GM12878 (cell line): Measurements from ENCODE around the gene MIER1. TPM values are rescaled to one million over a fixed set of nuclear protein-coding genes. Genes with fewer than 3 reads are reported as not detected.
A peak's percentile ranks its signal among the peaks of the same experiment; 100 is the strongest.

Experiments used
- BACH1 ChIP-seq: fragments of 450-650 bp; IDR thresholded peaks from 2 replicates; pipeline ENCODE4 v1.6.1; 2017; ENCODE audit warnings: mild to moderate bottlenecking, borderline replicate concordance
- BCL11A ChIP-seq: IDR thresholded peaks from 2 replicates; pipeline ENCODE4 v1.6.1; 2011; ENCODE audit warnings: low read depth, low read length
- CBX3 ChIP-seq: fragments of 200-600 bp; sonication (generic); IDR thresholded peaks from 2 replicates; pipeline ENCODE4 v1.6.1; 2016; ENCODE audit warnings: low read depth, borderline replicate concordance
- CBX5 ChIP-seq: sonication (generic); IDR thresholded peaks from 2 replicates; pipeline ENCODE4 v1.6.1; 2016; ENCODE audit warnings: low read depth, moderate library complexity, mild to moderate bottlenecking, inconsistent platforms
- CHD2 ChIP-seq: IDR thresholded peaks from 2 replicates; pipeline ENCODE4 v1.6.1; 2011; ENCODE audit warnings: low read depth, low read length, improper control_type of control experiment, borderline replicate concordance
- CREB1 ChIP-seq: IDR thresholded peaks from 2 replicates; pipeline ENCODE4 v1.6.1; 2012; ENCODE audit warnings: low read depth, mild to moderate bottlenecking, inconsistent platforms
- EGR1 ChIP-seq, 2 experiments: IDR thresholded peaks; 1 replicate in 1 of 2; 2 replicates in 1 of 2; pipeline ENCODE4 v1.6.1; 2011 to 2012; ENCODE audit warnings: low read depth in 2 of 2, low read length in 2 of 2, borderline replicate concordance in 1 of 2, mild to moderate bottlenecking in 1 of 2, moderate library complexity in 1 of 2
- ETV6 ChIP-seq, 2 experiments: fragments of 450-650 bp in 1 of 2; IDR thresholded peaks in 1 of 2; conservative IDR thresholded peaks in 1 of 2; 2 replicates each; pipeline ENCODE4 v1.6.1; 2014; ENCODE audit warnings: antibody characterized with exemption in 1 of 2, borderline replicate concordance in 1 of 2, low read depth in 1 of 2, mild to moderate bottlenecking in 1 of 2, moderate library complexity in 1 of 2
- FOXK2 ChIP-seq: fragments of 450-650 bp; IDR thresholded peaks from 2 replicates; pipeline ENCODE4 v1.6.1; 2017; ENCODE audit warnings: mild to moderate bottlenecking, moderate library complexity
- HDGF ChIP-seq: fragments of 450-650 bp; IDR thresholded peaks from 2 replicates; pipeline ENCODE4 v1.6.1; 2016; ENCODE audit warnings: antibody characterized with exemption
- IKZF1 ChIP-seq: fragments of 450-650 bp; conservative IDR thresholded peaks from 2 replicates; pipeline ENCODE4 v1.6.1; 2017; ENCODE audit warnings: antibody characterized with exemption, mild to moderate bottlenecking
- KAT2A ChIP-seq: conservative IDR thresholded peaks from 2 replicates; pipeline ENCODE4 v1.6.1; 2011; ENCODE audit warnings: low read depth, low read length; ENCODE audit not compliant: control insufficient read depth
- MYB ChIP-seq: fragments of 150-350 bp; IDR thresholded peaks from 2 replicates; pipeline ENCODE4 v1.6.1; 2014; ENCODE audit warnings: mild to moderate bottlenecking, low read depth, low read length, borderline replicate concordance
- POLR2A ChIP-seq: IDR thresholded peaks from 2 replicates; pipeline ENCODE4 v1.6.1; 2011; ENCODE audit warnings: low read depth, mild to moderate bottlenecking, low read length
- RAD51 ChIP-seq: fragments of 450-650 bp; IDR thresholded peaks from 2 replicates; pipeline ENCODE4 v1.6.1; 2016; ENCODE audit warnings: moderate library complexity, mild to moderate bottlenecking, inconsistent platforms
- SUPT20H ChIP-seq: IDR thresholded peaks from 2 replicates; pipeline ENCODE4 v1.6.1; 2011; ENCODE audit warnings: low read depth, mild to moderate bottlenecking, low read length, moderate library complexity, borderline replicate concordance; ENCODE audit not compliant: control insufficient read depth
- TCF12 ChIP-seq: IDR thresholded peaks from 2 replicates; pipeline ENCODE4 v1.6.1; 2011; ENCODE audit warnings: low read depth, mild to moderate bottlenecking, low read length
- polyA plus RNA-seq, 11 experiments: library from polyadenylated mRNA; depleted of rRNA in 4 of 11; unstranded in 6 of 11; stranded (reverse) in 5 of 11; fragments of >200 nt; fragmentation: Nextera tagmentation in 4 of 11; fragmentation: Illumina TruSeq in 1 of 11; extraction: Ambion mirVana in 4 of 11; extraction: Trizol in 1 of 11; gene quantifications; 1 replicate in 1 of 11; 2 replicates in 10 of 11; pipeline versions ENCODE4 v1.2.1 to v1.2.3, GENCODE V29; 2011 to 2016; ENCODE audit warnings: inconsistent platforms in 2 of 11, missing spikeins in 2 of 11, low read depth in 1 of 11
- total RNA-seq, 4 experiments: library from RNA; depleted of rRNA in 3 of 4; stranded (reverse); fragments of >200 nt in 3 of 4; fragmentation: Illumina TruSeq in 1 of 4; extraction: Trizol in 1 of 4; gene quantifications; 2 replicates each; pipeline versions ENCODE4 v1.2.1 to v1.2.3, GENCODE V29; 2013 to 2021
- TF ChIP-seq, protein P1 (sequence below): fragments of 450-650 bp; IDR thresholded peaks from 2 replicates; pipeline ENCODE4 v1.6.1; 2016; ENCODE audit warnings: mild to moderate bottlenecking
- TF ChIP-seq, protein P2 (sequence below): fragments of 450-650 bp; IDR thresholded peaks from 2 replicates; pipeline ENCODE4 v1.6.1; 2017; ENCODE audit warnings: antibody characterized with exemption, mild to moderate bottlenecking, moderate library complexity
- TF ChIP-seq, protein P3 (sequence below): fragments of 450-650 bp; IDR thresholded peaks from 2 replicates; pipeline ENCODE4 v1.6.1; 2017; ENCODE audit warnings: low read depth, mild to moderate bottlenecking, moderate library complexity
- TF ChIP-seq, protein P4 (sequence below): IDR thresholded peaks from 2 replicates; pipeline ENCODE4 v1.6.1; 2012; ENCODE audit warnings: low read length, inconsistent platforms

Gene MIER1
- total and polyA plus RNA-seq, 10 of the 15 experiments (the other 5 are each of a cell fraction or from before 2014, with no cell fraction given), result 13.6 to 39.8 (median 25.7) TPM

DNA sequence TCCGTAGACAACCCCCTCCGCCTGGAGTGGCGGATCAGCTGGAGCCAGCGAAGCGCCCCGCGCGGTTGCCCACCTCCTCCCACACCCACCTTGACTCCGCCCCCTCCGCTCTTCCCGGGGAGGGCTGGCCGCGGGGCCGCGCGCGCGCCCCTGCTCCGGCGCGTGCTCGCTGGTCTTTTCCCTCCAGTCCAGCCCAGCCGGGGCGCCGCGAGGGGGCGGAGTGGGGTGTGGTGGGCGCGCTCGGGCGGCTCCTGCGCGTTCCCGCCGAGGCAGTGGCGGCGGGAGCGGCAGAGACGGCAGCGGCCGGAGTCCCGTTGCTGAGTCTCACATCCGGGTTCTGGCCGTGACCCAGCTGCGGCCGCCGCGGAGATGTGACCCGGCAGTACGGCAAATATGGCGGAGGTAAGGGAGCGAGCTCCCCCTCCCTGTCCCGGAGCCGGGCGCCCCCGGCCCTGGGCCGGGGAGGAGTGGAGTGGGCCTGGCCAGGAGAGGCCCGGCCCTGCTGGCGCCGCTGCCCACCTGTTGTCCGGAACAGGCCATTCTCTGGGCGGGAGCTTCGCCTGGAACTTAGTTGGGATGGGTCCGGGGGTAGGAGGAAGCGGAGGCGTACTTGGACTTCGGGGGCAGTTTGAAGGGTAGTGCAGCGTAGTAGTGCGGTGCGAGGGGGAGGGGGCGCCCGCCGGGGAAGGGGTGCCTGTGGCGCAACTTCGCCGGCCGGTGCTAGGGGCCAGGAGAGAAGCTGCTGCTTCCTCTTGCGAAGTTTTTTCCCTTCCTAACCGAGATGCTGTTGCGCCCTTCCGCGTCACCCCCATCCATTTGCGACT is 5.4 kb downstream of the MIER1 start (continued):
- no peak for TF ChIP-seq ETV6 (conservative IDR thresholded peaks at IDR 0.05 in 1 of 2, IDR thresholded peaks at IDR 0.05 in 1 of 2; ENCODE audit: borderline replicate concordance in 1 of 2, low read depth in 1 of 2)
- peak in 1 of 2 experiments; percentile 85; a peak in 2 of 3 replicates for TF ChIP-seq EGR1 (IDR thresholded peaks at IDR 0.05; ENCODE audit: borderline replicate concordance in 1 of 2, low read depth in 2 of 2, low read length in 2 of 2)
- TF ChIP-seq SUPT20H, result no peak
- TF ChIP-seq CBX3, result no peak
- TF ChIP-seq, protein P1, sequence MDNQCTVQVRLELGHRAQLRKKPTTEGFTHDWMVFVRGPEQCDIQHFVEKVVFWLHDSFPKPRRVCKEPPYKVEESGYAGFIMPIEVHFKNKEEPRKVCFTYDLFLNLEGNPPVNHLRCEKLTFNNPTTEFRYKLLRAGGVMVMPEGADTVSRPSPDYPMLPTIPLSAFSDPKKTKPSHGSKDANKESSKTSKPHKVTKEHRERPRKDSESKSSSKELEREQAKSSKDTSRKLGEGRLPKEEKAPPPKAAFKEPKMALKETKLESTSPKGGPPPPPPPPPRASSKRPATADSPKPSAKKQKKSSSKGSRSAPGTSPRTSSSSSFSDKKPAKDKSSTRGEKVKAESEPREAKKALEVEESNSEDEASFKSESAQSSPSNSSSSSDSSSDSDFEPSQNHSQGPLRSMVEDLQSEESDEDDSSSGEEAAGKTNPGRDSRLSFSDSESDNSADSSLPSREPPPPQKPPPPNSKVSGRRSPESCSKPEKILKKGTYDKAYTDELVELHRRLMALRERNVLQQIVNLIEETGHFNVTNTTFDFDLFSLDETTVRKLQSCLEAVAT, result peak; percentile 59
- TF ChIP-seq, protein P2, sequence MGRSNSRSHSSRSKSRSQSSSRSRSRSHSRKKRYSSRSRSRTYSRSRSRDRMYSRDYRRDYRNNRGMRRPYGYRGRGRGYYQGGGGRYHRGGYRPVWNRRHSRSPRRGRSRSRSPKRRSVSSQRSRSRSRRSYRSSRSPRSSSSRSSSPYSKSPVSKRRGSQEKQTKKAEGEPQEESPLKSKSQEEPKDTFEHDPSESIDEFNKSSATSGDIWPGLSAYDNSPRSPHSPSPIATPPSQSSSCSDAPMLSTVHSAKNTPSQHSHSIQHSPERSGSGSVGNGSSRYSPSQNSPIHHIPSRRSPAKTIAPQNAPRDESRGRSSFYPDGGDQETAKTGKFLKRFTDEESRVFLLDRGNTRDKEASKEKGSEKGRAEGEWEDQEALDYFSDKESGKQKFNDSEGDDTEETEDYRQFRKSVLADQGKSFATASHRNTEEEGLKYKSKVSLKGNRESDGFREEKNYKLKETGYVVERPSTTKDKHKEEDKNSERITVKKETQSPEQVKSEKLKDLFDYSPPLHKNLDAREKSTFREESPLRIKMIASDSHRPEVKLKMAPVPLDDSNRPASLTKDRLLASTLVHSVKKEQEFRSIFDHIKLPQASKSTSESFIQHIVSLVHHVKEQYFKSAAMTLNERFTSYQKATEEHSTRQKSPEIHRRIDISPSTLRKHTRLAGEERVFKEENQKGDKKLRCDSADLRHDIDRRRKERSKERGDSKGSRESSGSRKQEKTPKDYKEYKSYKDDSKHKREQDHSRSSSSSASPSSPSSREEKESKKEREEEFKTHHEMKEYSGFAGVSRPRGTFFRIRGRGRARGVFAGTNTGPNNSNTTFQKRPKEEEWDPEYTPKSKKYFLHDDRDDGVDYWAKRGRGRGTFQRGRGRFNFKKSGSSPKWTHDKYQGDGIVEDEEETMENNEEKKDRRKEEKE, result no peak
- TF ChIP-seq BCL11A, result no peak
- TF ChIP-seq BACH1, result peak; percentile 92
- no peak for TF ChIP-seq KAT2A
- no peak for TF ChIP-seq CBX5
- TF ChIP-seq RAD51, result no peak
- TF ChIP-seq CREB1, result 0 out of 2 replicates have a peak, but pooled peaks have one; percentile 2
- TF ChIP-seq, protein P3, sequence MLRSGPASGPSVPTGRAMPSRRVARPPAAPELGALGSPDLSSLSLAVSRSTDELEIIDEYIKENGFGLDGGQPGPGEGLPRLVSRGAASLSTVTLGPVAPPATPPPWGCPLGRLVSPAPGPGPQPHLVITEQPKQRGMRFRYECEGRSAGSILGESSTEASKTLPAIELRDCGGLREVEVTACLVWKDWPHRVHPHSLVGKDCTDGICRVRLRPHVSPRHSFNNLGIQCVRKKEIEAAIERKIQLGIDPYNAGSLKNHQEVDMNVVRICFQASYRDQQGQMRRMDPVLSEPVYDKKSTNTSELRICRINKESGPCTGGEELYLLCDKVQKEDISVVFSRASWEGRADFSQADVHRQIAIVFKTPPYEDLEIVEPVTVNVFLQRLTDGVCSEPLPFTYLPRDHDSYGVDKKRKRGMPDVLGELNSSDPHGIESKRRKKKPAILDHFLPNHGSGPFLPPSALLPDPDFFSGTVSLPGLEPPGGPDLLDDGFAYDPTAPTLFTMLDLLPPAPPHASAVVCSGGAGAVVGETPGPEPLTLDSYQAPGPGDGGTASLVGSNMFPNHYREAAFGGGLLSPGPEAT, result no peak
- no peak for TF ChIP-seq FOXK2
- peak; percentile 92 for TF ChIP-seq POLR2A
- peak; percentile 28; the same call in 1 of the 2 replicates for TF ChIP-seq CHD2
- peak; percentile 45; the same call in 1 of the 2 replicates for TF ChIP-seq HDGF
- TF ChIP-seq, protein P4, sequence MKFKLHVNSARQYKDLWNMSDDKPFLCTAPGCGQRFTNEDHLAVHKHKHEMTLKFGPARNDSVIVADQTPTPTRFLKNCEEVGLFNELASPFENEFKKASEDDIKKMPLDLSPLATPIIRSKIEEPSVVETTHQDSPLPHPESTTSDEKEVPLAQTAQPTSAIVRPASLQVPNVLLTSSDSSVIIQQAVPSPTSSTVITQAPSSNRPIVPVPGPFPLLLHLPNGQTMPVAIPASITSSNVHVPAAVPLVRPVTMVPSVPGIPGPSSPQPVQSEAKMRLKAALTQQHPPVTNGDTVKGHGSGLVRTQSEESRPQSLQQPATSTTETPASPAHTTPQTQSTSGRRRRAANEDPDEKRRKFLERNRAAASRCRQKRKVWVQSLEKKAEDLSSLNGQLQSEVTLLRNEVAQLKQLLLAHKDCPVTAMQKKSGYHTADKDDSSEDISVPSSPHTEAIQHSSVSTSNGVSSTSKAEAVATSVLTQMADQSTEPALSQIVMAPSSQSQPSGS, result no peak
- peak; percentile 3; the same call in 1 of the 2 replicates for TF ChIP-seq TCF12
- TF ChIP-seq IKZF1, result peak; percentile 79
- TF ChIP-seq MYB, result no peak
